ENCODE measurements around the gene SCYGR7.
"Not testable (repeated sequence)": the region's sequence is repeated elsewhere in the genome, so short reads cannot be mapped to it uniquely, and the experiment has no call there.

The SCYGR7 gene

GRCh38 chr2:227717687-227718567 is 10.2 kb upstream of the SCYGR7 start, which contains the start of gene SLC19A3:
Gene SLC19A3 (minus strand): TSS chr2:227718028. CDS start chr2:227702318, 15,710 bp downstream.
- no peaks in the 10 kb centered on the region for H3K27me3 ChIP-seq (ENCODE audit: insufficient read depth, low read length, poor library complexity, severe bottlenecking)
- no peaks in the 10 kb centered on the region for H4K20me1 ChIP-seq (ENCODE audit: insufficient read depth, low read length, poor library complexity, severe bottlenecking)
- H3K4me2 ChIP-seq (ENCODE audit: low read depth, low read length, poor library complexity, severe bottlenecking): no peak within 1 kb of the TSS
- no peaks in the 10 kb centered on the region for H3K9me3 ChIP-seq (ENCODE audit: insufficient read depth, low read depth, low read length)
- no peaks in the 10 kb centered on the region for H3K36me3 ChIP-seq (ENCODE audit: insufficient read depth, low read length)
- H3K79me2 ChIP-seq (ENCODE audit: insufficient read depth, low read length): no peaks in the 10 kb centered on the region
- H2AFZ ChIP-seq (ENCODE audit: low read length): no peak within 1 kb of the TSS
- H3F3A ChIP-seq (ENCODE audit: low read depth): no peaks in the 10 kb centered on the region
- H3K9ac ChIP-seq (ENCODE audit: low read depth, low read length, poor library complexity, severe bottlenecking): no peak within 1 kb of the TSS
- H3K9me2 ChIP-seq (replicated peaks; ENCODE audit: low read depth, low read length): no peaks in the 10 kb centered on the region
- TF ChIP-seq, protein P1, sequence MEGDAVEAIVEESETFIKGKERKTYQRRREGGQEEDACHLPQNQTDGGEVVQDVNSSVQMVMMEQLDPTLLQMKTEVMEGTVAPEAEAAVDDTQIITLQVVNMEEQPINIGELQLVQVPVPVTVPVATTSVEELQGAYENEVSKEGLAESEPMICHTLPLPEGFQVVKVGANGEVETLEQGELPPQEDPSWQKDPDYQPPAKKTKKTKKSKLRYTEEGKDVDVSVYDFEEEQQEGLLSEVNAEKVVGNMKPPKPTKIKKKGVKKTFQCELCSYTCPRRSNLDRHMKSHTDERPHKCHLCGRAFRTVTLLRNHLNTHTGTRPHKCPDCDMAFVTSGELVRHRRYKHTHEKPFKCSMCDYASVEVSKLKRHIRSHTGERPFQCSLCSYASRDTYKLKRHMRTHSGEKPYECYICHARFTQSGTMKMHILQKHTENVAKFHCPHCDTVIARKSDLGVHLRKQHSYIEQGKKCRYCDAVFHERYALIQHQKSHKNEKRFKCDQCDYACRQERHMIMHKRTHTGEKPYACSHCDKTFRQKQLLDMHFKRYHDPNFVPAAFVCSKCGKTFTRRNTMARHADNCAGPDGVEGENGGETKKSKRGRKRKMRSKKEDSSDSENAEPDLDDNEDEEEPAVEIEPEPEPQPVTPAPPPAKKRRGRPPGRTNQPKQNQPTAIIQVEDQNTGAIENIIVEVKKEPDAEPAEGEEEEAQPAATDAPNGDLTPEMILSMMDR (conservative IDR thresholded peaks at IDR 0.05; ENCODE audit: low read length): no peak
- no peak for TF ChIP-seq EZH2phosphoT487 (IDR thresholded peaks at IDR 0.05; ENCODE audit: borderline replicate concordance)
- no peak within 1 kb of the TSS for H3K4me3 ChIP-seq (ENCODE audit: low read length, poor library complexity, severe bottlenecking)
- H3K4me1 ChIP-seq (ENCODE audit: insufficient read depth, low read length, poor library complexity, severe bottlenecking): no peaks in the 10 kb centered on the region

GRCh38 chr2:227719641-227720040 is 8.5 kb upstream of the SCYGR7 start:
- H3K4me2 ChIP-seq (ENCODE audit: low read depth, low read length, poor library complexity, severe bottlenecking): no peak overlapping the region
- no peak overlapping the region for H2AFZ ChIP-seq (ENCODE audit: low read length)
- no peaks in the 10 kb centered on the region for H3K36me3 ChIP-seq (ENCODE audit: insufficient read depth, low read length)
- no peaks in the 10 kb centered on the region for H3K27me3 ChIP-seq (ENCODE audit: insufficient read depth, low read length, poor library complexity, severe bottlenecking)
- no peaks in the 10 kb centered on the region for H3K9me3 ChIP-seq (ENCODE audit: insufficient read depth, low read depth, low read length)
- H3K79me2 ChIP-seq (ENCODE audit: insufficient read depth, low read length): no peaks in the 10 kb centered on the region
- H3F3A ChIP-seq (ENCODE audit: low read depth): no peaks in the 10 kb centered on the region
- no peaks in the 10 kb centered on the region for H3K4me1 ChIP-seq (ENCODE audit: insufficient read depth, low read length, poor library complexity, severe bottlenecking)
- no peak overlapping the region for H3K4me3 ChIP-seq (ENCODE audit: low read length, poor library complexity, severe bottlenecking)
- no peaks in the 10 kb centered on the region for H3K9me2 ChIP-seq (replicated peaks; ENCODE audit: low read depth, low read length)
- TF ChIP-seq, protein P1 (conservative IDR thresholded peaks at IDR 0.05; ENCODE audit: low read length): no peak
- TF ChIP-seq EZH2phosphoT487 (IDR thresholded peaks at IDR 0.05; ENCODE audit: borderline replicate concordance): no peak
- H3K9ac ChIP-seq (ENCODE audit: low read depth, low read length, poor library complexity, severe bottlenecking): no peak overlapping the region
- H4K20me1 ChIP-seq (ENCODE audit: insufficient read depth, low read length, poor library complexity, severe bottlenecking): no peaks in the 10 kb centered on the region

- no peaks in the 10 kb centered on the region for H3K36me3 ChIP-seq (ENCODE audit: insufficient read depth, low read length)
- no peak overlapping the region for H3K4me2 ChIP-seq (ENCODE audit: low read depth, low read length, poor library complexity, severe bottlenecking)
- H3K27me3 ChIP-seq (ENCODE audit: insufficient read depth, low read length, poor library complexity, severe bottlenecking): no peaks in the 10 kb centered on the region
- H2AFZ ChIP-seq (ENCODE audit: low read length): no peak overlapping the region
- H3K4me3 ChIP-seq (ENCODE audit: low read length, poor library complexity, severe bottlenecking): no peak overlapping the region
- no peaks in the 10 kb centered on the region for H3F3A ChIP-seq (ENCODE audit: low read depth)
- H3K9ac ChIP-seq (ENCODE audit: low read depth, low read length, poor library complexity, severe bottlenecking): no peak overlapping the region
- no peaks in the 10 kb centered on the region for H4K20me1 ChIP-seq (ENCODE audit: insufficient read depth, low read length, poor library complexity, severe bottlenecking)
- no peaks in the 10 kb centered on the region for H3K9me3 ChIP-seq (ENCODE audit: insufficient read depth, low read depth, low read length)
- H3K9me2 ChIP-seq (replicated peaks; ENCODE audit: low read depth, low read length): no peaks in the 10 kb centered on the region
- H3K4me1 ChIP-seq (ENCODE audit: insufficient read depth, low read length, poor library complexity, severe bottlenecking): no peaks in the 10 kb centered on the region
- no peaks in the 10 kb centered on the region for H3K79me2 ChIP-seq (ENCODE audit: insufficient read depth, low read length)
- TF ChIP-seq, protein P1 (conservative IDR thresholded peaks at IDR 0.05; ENCODE audit: low read length): no peak
- no peak for TF ChIP-seq EZH2phosphoT487 (IDR thresholded peaks at IDR 0.05; ENCODE audit: borderline replicate concordance)
These were observed 7.5 kb upstream of the SCYGR7 start for GRCh38 chr2:227720680-227721079.

GRCh38 chr2:227722821-227723220 is 5.3 kb upstream of the SCYGR7 start:
- H2AFZ ChIP-seq (ENCODE audit: low read length); H3F3A ChIP-seq (ENCODE audit: low read depth); H3K9me3 ChIP-seq (ENCODE audit: insufficient read depth, low read depth, low read length); H3K4me2 ChIP-seq (ENCODE audit: low read depth, low read length, poor library complexity, severe bottlenecking); H3K9me2 ChIP-seq (replicated peaks; ENCODE audit: low read depth, low read length); H3K4me3 ChIP-seq (ENCODE audit: low read length, poor library complexity, severe bottlenecking); H3K27me3 ChIP-seq (ENCODE audit: insufficient read depth, low read length, poor library complexity, severe bottlenecking); H3K36me3 ChIP-seq (ENCODE audit: insufficient read depth, low read length); H3K9ac ChIP-seq (ENCODE audit: low read depth, low read length, poor library complexity, severe bottlenecking); H3K79me2 ChIP-seq (ENCODE audit: insufficient read depth, low read length); H3K4me1 ChIP-seq (ENCODE audit: insufficient read depth, low read length, poor library complexity, severe bottlenecking); H4K20me1 ChIP-seq (ENCODE audit: insufficient read depth, low read length, poor library complexity, severe bottlenecking): not testable (repeated sequence)
